ENCODE data around the gene NSD2. TPM values are rescaled to one million over a fixed set of nuclear protein-coding genes. Genes with fewer than 3 reads are reported as not detected.
"Not testable (repeated sequence)": the region's sequence is repeated elsewhere in the genome, so short reads cannot be mapped to it uniquely, and the experiment has no call there.

NSD2 gene
- total and polyA plus RNA-seq, 2 donors (not counting 1 experiment from before 2014, with no cell fraction given): 26.6 to 68.4 TPM

DNA sequence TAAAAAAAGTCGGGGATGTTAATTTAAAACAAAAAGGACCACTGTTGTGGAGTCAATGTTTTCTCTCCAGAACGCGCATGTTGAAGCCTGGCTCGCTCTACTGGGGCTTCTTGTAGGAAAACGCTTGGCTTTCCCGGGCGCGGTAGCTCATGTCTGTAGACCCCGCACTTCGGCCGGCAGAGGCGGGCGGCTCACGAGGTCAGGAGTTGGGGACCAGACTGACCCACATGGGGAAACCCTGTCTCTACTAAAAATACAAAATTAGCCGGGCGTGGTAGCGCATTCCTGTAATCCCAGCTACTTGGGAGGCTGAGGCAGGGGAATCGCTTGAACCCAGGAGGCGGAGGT is 122.0 kb downstream of the NSD2 start:
- Histone ChIP-seq H3K9ac (ENCODE audit: insufficient read depth, low read length) (no peak overlapping the region), H3K79me2 (ENCODE audit: control insufficient read depth, insufficient read depth, low read length) (peaks cover 13% of the 10 kb centered on the region), H3K4me2 (ENCODE audit: extremely low read depth, insufficient read depth, low read length) (no peak overlapping the region), H3K4me3 (replicated peaks in 1 of 4; ENCODE audit: control extremely low read depth in 1 of 4, insufficient read depth in 1 of 4, low read depth in 3 of 4, low read length in 4 of 4) (no peak overlapping the region), H3K27me3 (ENCODE audit: control insufficient read depth, insufficient read depth, low read length) (no peaks in the 10 kb centered on the region), H4K20me1 (ENCODE audit: control insufficient read depth, extremely low read depth, insufficient read depth, low read length) (no peaks in the 10 kb centered on the region), H3K27ac (ENCODE audit: insufficient read depth, low read length) (no peak overlapping the region), H3K4me1 (ENCODE audit: control insufficient read depth, extremely low read depth, insufficient read depth, low read length) (no peaks in the 10 kb centered on the region), H2AFZ (ENCODE audit: low read length) (no peak overlapping the region), H3K36me3 (ENCODE audit: control insufficient read depth, insufficient read depth, low read length) (peaks cover 2% of the 10 kb centered on the region), H3K9me3 (ENCODE audit: control insufficient read depth, insufficient read depth, low read depth, low read length) (no peaks in the 10 kb centered on the region)
- DNase-seq (ENCODE audit: low read depth in 2 of 2): no peak
- no peak for TF ChIP-seq EZH2 (IDR thresholded peaks at IDR 0.05; ENCODE audit: low read length, missing control alignments)
- TF ChIP-seq, protein P1, sequence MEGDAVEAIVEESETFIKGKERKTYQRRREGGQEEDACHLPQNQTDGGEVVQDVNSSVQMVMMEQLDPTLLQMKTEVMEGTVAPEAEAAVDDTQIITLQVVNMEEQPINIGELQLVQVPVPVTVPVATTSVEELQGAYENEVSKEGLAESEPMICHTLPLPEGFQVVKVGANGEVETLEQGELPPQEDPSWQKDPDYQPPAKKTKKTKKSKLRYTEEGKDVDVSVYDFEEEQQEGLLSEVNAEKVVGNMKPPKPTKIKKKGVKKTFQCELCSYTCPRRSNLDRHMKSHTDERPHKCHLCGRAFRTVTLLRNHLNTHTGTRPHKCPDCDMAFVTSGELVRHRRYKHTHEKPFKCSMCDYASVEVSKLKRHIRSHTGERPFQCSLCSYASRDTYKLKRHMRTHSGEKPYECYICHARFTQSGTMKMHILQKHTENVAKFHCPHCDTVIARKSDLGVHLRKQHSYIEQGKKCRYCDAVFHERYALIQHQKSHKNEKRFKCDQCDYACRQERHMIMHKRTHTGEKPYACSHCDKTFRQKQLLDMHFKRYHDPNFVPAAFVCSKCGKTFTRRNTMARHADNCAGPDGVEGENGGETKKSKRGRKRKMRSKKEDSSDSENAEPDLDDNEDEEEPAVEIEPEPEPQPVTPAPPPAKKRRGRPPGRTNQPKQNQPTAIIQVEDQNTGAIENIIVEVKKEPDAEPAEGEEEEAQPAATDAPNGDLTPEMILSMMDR (conservative IDR thresholded peaks at IDR 0.05 in 1 of 2, IDR thresholded peaks at IDR 0.05 in 1 of 2; ENCODE audit: low read depth in 1 of 2, low read length in 2 of 2): no peak

DNA sequence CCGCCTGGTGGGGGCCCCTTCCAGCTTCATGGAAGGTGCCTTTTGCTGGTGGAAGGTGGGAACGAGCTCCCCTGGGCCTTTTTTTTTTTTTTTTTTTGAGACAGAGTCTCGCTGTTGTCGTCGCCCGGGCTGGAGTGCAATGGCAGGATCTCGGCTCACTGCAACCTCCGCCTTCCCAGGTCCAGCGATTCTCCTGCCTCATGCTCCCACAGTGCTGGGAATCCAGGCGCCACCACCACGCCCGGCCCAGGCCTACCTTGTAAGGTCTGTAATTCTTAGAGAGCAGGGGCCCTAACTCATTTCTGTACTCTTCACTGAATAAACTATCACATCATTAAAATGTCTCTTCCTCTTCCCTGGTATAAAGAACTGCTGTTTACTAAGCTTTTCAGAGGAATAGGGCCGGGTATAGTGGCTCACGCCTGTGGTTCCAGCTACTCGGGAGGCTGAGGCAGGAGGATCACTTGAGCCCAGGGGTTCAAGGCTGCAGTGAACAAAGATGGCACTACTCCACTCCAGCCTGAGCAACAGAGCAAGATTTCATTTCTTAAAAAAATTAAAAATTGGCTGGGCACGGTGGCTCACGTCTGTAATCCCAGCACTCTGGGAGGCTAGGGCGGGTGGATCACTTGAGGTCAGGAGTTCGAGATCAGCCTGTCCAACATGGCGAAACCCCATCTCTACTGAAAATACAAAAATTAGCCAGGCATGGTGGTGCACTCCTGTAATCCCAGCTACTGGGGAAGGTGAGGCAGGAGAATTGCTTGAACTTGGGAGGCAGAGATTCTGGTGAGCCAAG is 122.7 kb downstream of the NSD2 start:
- not testable (repeated sequence) for H3K4me2 ChIP-seq (ENCODE audit: extremely low read depth, insufficient read depth, low read length); H3K27ac ChIP-seq (ENCODE audit: insufficient read depth, low read length); H3K9me3 ChIP-seq (ENCODE audit: control insufficient read depth, insufficient read depth, low read depth, low read length); H3K36me3 ChIP-seq (ENCODE audit: control insufficient read depth, insufficient read depth, low read length); H4K20me1 ChIP-seq (ENCODE audit: control insufficient read depth, extremely low read depth, insufficient read depth, low read length); H3K4me3 ChIP-seq (replicated peaks in 1 of 4; ENCODE audit: control extremely low read depth in 1 of 4, insufficient read depth in 1 of 4, low read depth in 3 of 4, low read length in 4 of 4); H3K27me3 ChIP-seq (ENCODE audit: control insufficient read depth, insufficient read depth, low read length); H3K9ac ChIP-seq (ENCODE audit: insufficient read depth, low read length); H2AFZ ChIP-seq (ENCODE audit: low read length); DNase-seq (ENCODE audit: low read depth in 2 of 2); H3K4me1 ChIP-seq (ENCODE audit: control insufficient read depth, extremely low read depth, insufficient read depth, low read length)
- peaks cover 18% of the 10 kb centered on the region for H3K79me2 ChIP-seq (ENCODE audit: control insufficient read depth, insufficient read depth, low read length)

DNA sequence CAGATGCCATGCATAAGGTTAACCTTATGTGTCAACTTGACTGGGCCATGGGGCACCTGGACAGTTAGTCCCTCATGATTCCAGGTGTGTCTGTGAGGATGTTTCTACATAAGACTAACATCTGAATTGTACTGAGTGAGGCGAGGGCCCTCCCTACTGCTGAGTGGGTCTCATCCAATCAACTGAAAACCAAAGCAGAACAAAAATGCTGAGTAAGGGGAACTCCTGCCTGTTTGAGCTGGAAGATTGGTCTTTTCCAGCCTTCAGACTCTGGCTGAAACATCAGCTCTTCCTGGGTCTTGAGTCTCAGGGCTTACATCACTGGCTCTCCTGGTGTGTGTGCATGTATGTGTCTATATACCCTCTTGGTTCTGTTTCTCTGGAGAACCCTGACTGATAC is 123.7 kb downstream of the NSD2 start:
- Histone ChIP-seq H3K4me1 (ENCODE audit: control insufficient read depth, extremely low read depth, insufficient read depth, low read length) (no peaks in the 10 kb centered on the region), H3K36me3 (ENCODE audit: control insufficient read depth, insufficient read depth, low read length) (peaks cover 2% of the 10 kb centered on the region), H3K9me3 (ENCODE audit: control insufficient read depth, insufficient read depth, low read depth, low read length) (no peaks in the 10 kb centered on the region), H3K27me3 (ENCODE audit: control insufficient read depth, insufficient read depth, low read length) (no peaks in the 10 kb centered on the region), H3K4me3 (replicated peaks in 1 of 4; ENCODE audit: control extremely low read depth in 1 of 4, insufficient read depth in 1 of 4, low read depth in 3 of 4, low read length in 4 of 4) (no peak overlapping the region), H3K4me2 (ENCODE audit: extremely low read depth, insufficient read depth, low read length) (no peak overlapping the region), H3K27ac (ENCODE audit: insufficient read depth, low read length) (no peak overlapping the region), H4K20me1 (ENCODE audit: control insufficient read depth, extremely low read depth, insufficient read depth, low read length) (no peaks in the 10 kb centered on the region), H3K79me2 (ENCODE audit: control insufficient read depth, insufficient read depth, low read length) (peaks cover 24% of the 10 kb centered on the region), H2AFZ (ENCODE audit: low read length) (no peak overlapping the region), H3K9ac (ENCODE audit: insufficient read depth, low read length) (no peak overlapping the region)
- TF ChIP-seq, protein P1 (conservative IDR thresholded peaks at IDR 0.05 in 1 of 2, IDR thresholded peaks at IDR 0.05 in 1 of 2; ENCODE audit: low read depth in 1 of 2, low read length in 2 of 2): no peak
- TF ChIP-seq EZH2 (IDR thresholded peaks at IDR 0.05; ENCODE audit: low read length, missing control alignments): no peak
- no peak for DNase-seq (ENCODE audit: low read depth in 2 of 2)

All from fibroblast of lung (primary cell).